ENCODE measurements around the gene INTS4. TPM values are rescaled to one million over a fixed set of nuclear protein-coding genes. Genes with fewer than 3 reads are reported as not detected.

The INTS4 gene
- total and polyA plus RNA-seq, 2 of the 8 experiments (the other 6 are each of a cell fraction or from before 2014, with no cell fraction given): 27.0 to 31.3 TPM

DNA sequence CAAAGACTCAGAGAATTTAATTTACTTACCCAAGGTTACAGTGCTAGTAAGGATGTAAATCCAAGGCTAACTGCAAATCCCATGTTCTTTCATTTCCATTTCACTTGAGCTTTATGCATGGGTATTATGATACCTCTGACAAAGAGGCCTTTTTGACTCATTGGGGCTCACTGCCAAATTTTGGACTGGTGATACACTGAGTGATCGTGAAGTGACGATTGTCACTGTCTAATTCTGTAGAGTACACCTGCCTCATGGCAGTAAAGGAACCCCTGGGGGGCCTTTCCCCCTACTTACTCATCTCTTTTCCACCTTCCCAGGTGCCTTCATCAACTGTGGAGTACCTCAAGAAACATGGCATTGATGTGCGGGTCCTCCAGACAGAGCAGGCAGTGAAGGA, 122.6 kb downstream of the INTS4 start (continued):
- TF ChIP-seq, protein P1, sequence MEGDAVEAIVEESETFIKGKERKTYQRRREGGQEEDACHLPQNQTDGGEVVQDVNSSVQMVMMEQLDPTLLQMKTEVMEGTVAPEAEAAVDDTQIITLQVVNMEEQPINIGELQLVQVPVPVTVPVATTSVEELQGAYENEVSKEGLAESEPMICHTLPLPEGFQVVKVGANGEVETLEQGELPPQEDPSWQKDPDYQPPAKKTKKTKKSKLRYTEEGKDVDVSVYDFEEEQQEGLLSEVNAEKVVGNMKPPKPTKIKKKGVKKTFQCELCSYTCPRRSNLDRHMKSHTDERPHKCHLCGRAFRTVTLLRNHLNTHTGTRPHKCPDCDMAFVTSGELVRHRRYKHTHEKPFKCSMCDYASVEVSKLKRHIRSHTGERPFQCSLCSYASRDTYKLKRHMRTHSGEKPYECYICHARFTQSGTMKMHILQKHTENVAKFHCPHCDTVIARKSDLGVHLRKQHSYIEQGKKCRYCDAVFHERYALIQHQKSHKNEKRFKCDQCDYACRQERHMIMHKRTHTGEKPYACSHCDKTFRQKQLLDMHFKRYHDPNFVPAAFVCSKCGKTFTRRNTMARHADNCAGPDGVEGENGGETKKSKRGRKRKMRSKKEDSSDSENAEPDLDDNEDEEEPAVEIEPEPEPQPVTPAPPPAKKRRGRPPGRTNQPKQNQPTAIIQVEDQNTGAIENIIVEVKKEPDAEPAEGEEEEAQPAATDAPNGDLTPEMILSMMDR (IDR thresholded peaks at IDR 0.05; ENCODE audit: control extremely low read depth in 1 of 3, insufficient read depth in 1 of 3, low read depth in 1 of 3, low read length in 3 of 3): no peak
- TF ChIP-seq SAP30 (IDR thresholded peaks at IDR 0.05; ENCODE audit: insufficient read depth, insufficient replicate concordance, low read length) (no peak), MAFK (IDR thresholded peaks at IDR 0.05; ENCODE audit: low read depth, low read length) (no peak), ASH2L (IDR thresholded peaks at IDR 0.05; ENCODE audit: low read length) (no peak), TBP (IDR thresholded peaks at IDR 0.05; ENCODE audit: low read depth, low read length) (no peak), RBBP5 (IDR thresholded peaks at IDR 0.05; ENCODE audit: borderline replicate concordance, low read depth, low read length) (no peak)
